OCI-LY3 (cell line): ENCODE data around the gene RSPO1.

Experiments
- H2AFZ ChIP-seq: fragments of 200-600, 300-600 bp; shearing (Covaris generic); 2 replicates; pipeline ENCODE4 v1.6.0; 2014; ENCODE audit warnings: antibody characterized with exemption, low read depth, low read length
- H3K27ac ChIP-seq: fragments of 200-600, 300-600 bp; sonication (generic); 2 replicates; pipeline ENCODE4 v1.5.1; 2014; ENCODE audit warnings: mild to moderate bottlenecking, low read length, moderate library complexity, mixed read lengths
- H3K27me3 ChIP-seq: fragments of 200-600, 300-600 bp; sonication (generic); 2 replicates; pipeline ENCODE4 v1.6.1; 2014; ENCODE audit warnings: low read depth, low read length, mixed read lengths
- H3K36me3 ChIP-seq: fragments of 200-600, 300-600 bp; sonication (generic); replicated peaks from 2 replicates; pipeline ENCODE3; 2014; ENCODE audit warnings: low read depth, low read length, mixed read lengths
- H3K4me1 ChIP-seq: fragments of 300-600, 200-600 bp; sonication (generic); 2 replicates; pipeline ENCODE4 v1.6.1; 2014; ENCODE audit warnings: low read length, mixed read lengths
- H3K4me2 ChIP-seq: fragments of 200-600, 300-600 bp; sonication (generic); 2 replicates; pipeline ENCODE4 v1.6.1; 2014; ENCODE audit warnings: low read length, mixed read lengths
- H3K4me3 ChIP-seq: fragments of 300-600, 200-600 bp; sonication (generic); 2 replicates; pipeline ENCODE4 v1.5.1; 2014; ENCODE audit warnings: antibody characterized with exemption, mild to moderate bottlenecking, low read length, moderate library complexity
- H3K79me2 ChIP-seq: fragments of 300-600, 200-600 bp; shearing (Covaris generic); 2 replicates; pipeline ENCODE4 v1.6.1; 2014; ENCODE audit warnings: mild to moderate bottlenecking, low read length, mixed read lengths
- H3K9ac ChIP-seq: fragments of 300-600, 200-600 bp; shearing (Covaris generic); 2 replicates; pipeline ENCODE4 v1.6.0; 2014; ENCODE audit warnings: mild to moderate bottlenecking, low read length, moderate library complexity
- H3K9me3 ChIP-seq: fragments of 200-600, 300-600 bp; shearing (Covaris generic); 2 replicates; pipeline ENCODE4 v1.6.1; 2014; ENCODE audit warnings: low read length, mixed read lengths; ENCODE audit not compliant: insufficient read depth
- H4K20me1 ChIP-seq: fragments of 200-600, 300-600 bp; sonication (generic); 2 replicates; pipeline ENCODE4 v1.6.1; 2016; ENCODE audit warnings: low read length, mixed read lengths; ENCODE audit not compliant: insufficient read depth
- EZH2phosphoT487 ChIP-seq: fragments of 200-600 bp; shearing (Covaris generic); IDR thresholded peaks from 2 replicates; pipeline ENCODE4 v1.6.1; 2018; ENCODE audit warnings: antibody characterized with exemption, mixed run types, low read depth
- TF ChIP-seq, protein P1 (sequence below): fragments of 200-600, 300-600 bp; sonication (generic); IDR thresholded peaks from 2 replicates; pipeline ENCODE4 v1.5.1; 2014; ENCODE audit warnings: antibody characterized with exemption, low read length, low read depth

RSPO1 gene

DNA sequence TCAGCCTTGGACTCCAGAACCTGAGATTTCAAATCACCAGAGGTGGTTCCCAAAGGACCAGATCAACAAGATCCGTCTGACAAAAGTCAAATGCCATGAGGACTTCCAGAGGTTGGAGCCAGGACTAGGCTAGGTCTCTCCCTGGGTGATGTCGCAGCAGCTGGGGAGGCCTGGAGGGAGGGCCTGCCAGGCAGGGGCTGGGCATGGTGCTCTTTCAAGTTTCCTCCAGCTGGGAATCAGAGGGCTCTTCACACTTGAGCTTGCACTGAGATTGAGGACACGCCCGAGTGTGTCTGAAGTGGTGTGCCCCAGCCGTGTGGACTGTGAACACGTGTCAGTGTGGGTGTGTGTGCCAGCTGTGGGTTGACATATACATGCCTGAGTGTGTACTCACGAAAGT is 21.3 kb upstream of the RSPO1 start:
- Histone ChIP-seq H3K9ac (no peak overlapping the region), H3K4me1 (no peaks in the 10 kb centered on the region), H3K27ac (no peak overlapping the region), H3K36me3 (no peaks in the 10 kb centered on the region), H4K20me1 (no peaks in the 10 kb centered on the region), H3K9me3 (no peaks in the 10 kb centered on the region), H3K4me2 (no peak overlapping the region), H3K79me2 (no peaks in the 10 kb centered on the region), H3K4me3 (no peak overlapping the region), H2AFZ (no peak overlapping the region), H3K27me3 (no peaks in the 10 kb centered on the region)
- TF ChIP-seq EZH2phosphoT487: no peak
- TF ChIP-seq, protein P1, sequence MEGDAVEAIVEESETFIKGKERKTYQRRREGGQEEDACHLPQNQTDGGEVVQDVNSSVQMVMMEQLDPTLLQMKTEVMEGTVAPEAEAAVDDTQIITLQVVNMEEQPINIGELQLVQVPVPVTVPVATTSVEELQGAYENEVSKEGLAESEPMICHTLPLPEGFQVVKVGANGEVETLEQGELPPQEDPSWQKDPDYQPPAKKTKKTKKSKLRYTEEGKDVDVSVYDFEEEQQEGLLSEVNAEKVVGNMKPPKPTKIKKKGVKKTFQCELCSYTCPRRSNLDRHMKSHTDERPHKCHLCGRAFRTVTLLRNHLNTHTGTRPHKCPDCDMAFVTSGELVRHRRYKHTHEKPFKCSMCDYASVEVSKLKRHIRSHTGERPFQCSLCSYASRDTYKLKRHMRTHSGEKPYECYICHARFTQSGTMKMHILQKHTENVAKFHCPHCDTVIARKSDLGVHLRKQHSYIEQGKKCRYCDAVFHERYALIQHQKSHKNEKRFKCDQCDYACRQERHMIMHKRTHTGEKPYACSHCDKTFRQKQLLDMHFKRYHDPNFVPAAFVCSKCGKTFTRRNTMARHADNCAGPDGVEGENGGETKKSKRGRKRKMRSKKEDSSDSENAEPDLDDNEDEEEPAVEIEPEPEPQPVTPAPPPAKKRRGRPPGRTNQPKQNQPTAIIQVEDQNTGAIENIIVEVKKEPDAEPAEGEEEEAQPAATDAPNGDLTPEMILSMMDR: no peak

DNA sequence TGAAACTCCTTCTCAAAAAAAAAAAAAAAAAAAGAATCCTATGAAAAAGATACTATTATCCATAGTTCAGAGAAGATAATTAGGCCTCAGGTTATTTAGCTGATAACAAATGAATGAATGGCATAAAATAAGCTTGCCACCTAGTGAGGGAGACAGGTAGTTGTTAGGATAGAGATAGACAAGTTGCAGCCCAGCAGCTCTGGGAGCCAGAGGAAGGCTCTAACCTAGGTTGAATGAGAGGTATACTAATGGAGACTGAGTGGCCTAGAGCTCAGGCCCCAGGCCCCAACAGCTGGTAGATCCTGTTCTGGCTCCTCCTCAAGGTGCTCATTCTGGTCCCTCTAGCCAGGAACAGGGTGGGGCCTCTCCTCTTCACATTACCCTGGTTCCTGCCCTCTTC is 20.6 kb upstream of the RSPO1 start:
- H3K9ac ChIP-seq: no peak overlapping the region
- H3K27ac ChIP-seq: no peak overlapping the region
- no peaks in the 10 kb centered on the region for H3K27me3 ChIP-seq
- H3K4me3 ChIP-seq: no peak overlapping the region
- TF ChIP-seq EZH2phosphoT487: no peak
- TF ChIP-seq, protein P1: no peak
- H3K4me2 ChIP-seq: no peak overlapping the region
- H3K9me3 ChIP-seq: no peaks in the 10 kb centered on the region
- H2AFZ ChIP-seq: no peak overlapping the region
- no peaks in the 10 kb centered on the region for H3K4me1 ChIP-seq
- H3K79me2 ChIP-seq: no peaks in the 10 kb centered on the region
- H3K36me3 ChIP-seq: no peaks in the 10 kb centered on the region
- no peaks in the 10 kb centered on the region for H4K20me1 ChIP-seq

DNA sequence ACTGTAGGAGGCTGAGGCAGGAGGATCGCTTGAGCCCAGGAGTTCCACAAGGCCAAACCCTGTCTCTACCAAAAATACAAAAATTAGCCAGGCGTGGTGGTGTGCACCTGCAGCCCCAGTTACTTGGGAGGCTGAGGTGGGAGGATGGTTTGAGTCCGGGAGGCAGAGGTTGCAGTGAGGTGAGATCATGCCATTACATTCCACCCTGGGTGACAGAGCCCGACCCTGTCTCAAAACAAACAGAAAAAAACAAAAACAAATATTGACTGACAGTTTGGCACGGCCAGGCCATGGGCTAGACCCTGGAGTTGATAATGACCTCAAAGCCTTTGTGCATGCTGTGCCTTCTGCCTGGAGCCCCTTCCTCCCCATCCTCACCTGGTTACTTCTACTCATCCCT is 19.2 kb upstream of the RSPO1 start:
- no peak overlapping the region for H3K27ac ChIP-seq
- H3K9ac ChIP-seq: no peak overlapping the region
- H3K36me3 ChIP-seq: no peaks in the 10 kb centered on the region
- H3K27me3 ChIP-seq: no peaks in the 10 kb centered on the region
- no peaks in the 10 kb centered on the region for H3K79me2 ChIP-seq
- no peaks in the 10 kb centered on the region for H3K9me3 ChIP-seq
- no peaks in the 10 kb centered on the region for H4K20me1 ChIP-seq
- H3K4me3 ChIP-seq: no peak overlapping the region
- H2AFZ ChIP-seq: no peak overlapping the region
- no peak overlapping the region for H3K4me2 ChIP-seq
- no peak for TF ChIP-seq EZH2phosphoT487
- TF ChIP-seq, protein P1: no peak
- no peaks in the 10 kb centered on the region for H3K4me1 ChIP-seq

DNA sequence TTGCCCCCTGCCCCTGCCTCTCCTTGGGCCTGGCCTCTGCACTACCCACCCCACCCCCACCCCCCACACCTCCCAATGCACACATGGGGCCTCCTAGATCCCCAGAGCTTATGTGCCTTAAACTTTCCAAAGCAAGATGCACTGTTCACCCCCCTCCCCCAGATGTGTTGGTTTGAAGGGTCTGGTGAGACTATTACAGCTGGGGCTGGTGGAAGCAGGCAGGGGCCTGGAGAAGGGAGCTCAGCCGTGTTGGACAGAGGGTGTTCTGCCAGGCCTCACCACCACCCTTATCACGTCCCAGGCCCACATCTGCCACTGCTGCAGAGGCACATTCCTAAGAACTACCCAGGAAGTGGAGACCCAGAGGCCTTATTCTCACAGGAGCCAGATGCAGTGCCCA is 18.3 kb upstream of the RSPO1 start:
- no peaks in the 10 kb centered on the region for H3K27me3 ChIP-seq
- H3K9ac ChIP-seq: no peak overlapping the region
- no peak overlapping the region for H3K4me3 ChIP-seq
- no peak overlapping the region for H3K4me2 ChIP-seq
- no peaks in the 10 kb centered on the region for H3K79me2 ChIP-seq
- H3K9me3 ChIP-seq: no peaks in the 10 kb centered on the region
- H3K27ac ChIP-seq: no peak overlapping the region
- H4K20me1 ChIP-seq: no peaks in the 10 kb centered on the region
- no peaks in the 10 kb centered on the region for H3K4me1 ChIP-seq
- no peaks in the 10 kb centered on the region for H3K36me3 ChIP-seq
- no peak for TF ChIP-seq EZH2phosphoT487
- TF ChIP-seq, protein P1: no peak
- no peak overlapping the region for H2AFZ ChIP-seq
